ENCODE data around the gene LETM1.

Gene LETM1

DNA sequence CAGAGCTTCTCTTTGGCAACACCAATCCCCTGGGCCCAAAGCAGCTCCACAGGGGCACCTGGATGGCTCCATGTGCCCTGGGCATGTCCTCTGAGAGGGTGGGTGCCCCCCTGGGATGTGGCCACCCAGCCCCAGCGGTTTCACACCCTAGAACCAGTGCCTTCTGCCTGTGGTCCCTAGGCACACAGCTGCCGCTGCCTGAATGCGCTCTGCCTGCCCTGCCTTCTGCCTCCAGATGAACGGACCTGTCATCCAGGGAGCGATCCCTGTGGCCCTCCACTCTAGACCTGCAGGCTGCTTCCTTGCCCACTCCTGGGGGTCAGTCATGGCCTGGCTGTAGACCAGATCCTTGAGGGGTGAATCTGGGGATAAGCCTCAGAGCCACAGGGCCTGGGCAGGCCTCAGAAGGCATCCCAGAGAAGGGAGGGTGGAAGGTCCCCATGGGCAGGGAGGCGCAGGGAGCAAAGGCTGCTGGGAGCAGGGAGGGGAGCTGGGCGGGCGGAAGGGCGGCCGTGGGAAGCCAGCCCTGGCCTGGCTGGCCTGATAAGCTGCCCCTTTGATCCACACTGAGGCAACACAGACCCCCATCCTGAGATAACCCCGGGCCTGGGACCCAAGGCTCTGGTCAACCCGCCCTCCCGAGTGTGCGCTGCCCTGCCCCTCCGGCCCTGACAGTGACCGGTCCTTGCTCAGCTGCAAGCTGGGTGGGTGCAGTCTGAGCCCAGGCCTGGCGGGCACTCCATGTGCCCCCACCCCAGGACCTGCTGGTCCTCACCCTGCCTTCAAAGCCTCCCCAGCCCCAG, 71.0 kb downstream of the LETM1 start:
- Histone ChIP-seq H3K4me1 (ENCODE audit: control insufficient read depth, insufficient read depth, low read length, unreplicated experiment) (no peaks in the 10 kb centered on the region), H3K27me3 (ENCODE audit: insufficient read depth, low read length) (no peaks in the 10 kb centered on the region), H3K36me3 (ENCODE audit: insufficient read depth, low read length) (no peaks in the 10 kb centered on the region), H3K4me3 (ENCODE audit: low read depth, low read length) (no peak overlapping the region), H3K27ac (ENCODE audit: low read depth, low read length) (no peak overlapping the region), H3K79me2 (ENCODE audit: control insufficient read depth, insufficient read depth, low read length, unreplicated experiment) (no peaks in the 10 kb centered on the region), H2AFZ (ENCODE audit: low read length, unreplicated experiment) (no peak overlapping the region)

DNA sequence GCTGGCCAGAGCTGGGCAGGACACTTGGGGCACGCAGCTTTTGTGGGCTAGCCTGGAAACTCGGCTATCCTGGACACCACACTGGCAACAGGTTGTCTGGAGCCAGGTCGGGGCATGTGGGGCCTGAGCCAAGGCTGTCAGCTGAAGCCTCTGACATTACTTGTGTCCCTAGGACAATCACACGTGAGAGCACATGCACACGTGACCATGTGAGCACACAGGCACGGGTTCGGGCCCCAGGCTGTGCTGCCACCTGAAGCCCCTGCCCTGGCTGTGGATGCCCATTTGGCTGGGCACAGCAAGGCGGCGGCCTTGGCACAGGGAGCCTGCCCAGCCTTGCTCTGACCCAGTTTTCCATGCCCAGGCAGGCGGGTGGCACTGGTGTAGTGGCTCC, 71.6 kb downstream of the LETM1 start:
- Histone ChIP-seq H3K4me3 (ENCODE audit: low read depth, low read length) (no peak overlapping the region), H2AFZ (ENCODE audit: low read length, unreplicated experiment) (no peak overlapping the region), H3K4me1 (ENCODE audit: control insufficient read depth, insufficient read depth, low read length, unreplicated experiment) (no peaks in the 10 kb centered on the region), H3K27me3 (ENCODE audit: insufficient read depth, low read length) (no peaks in the 10 kb centered on the region), H3K27ac (ENCODE audit: low read depth, low read length) (no peak overlapping the region), H3K36me3 (ENCODE audit: insufficient read depth, low read length) (no peaks in the 10 kb centered on the region), H3K79me2 (ENCODE audit: control insufficient read depth, insufficient read depth, low read length, unreplicated experiment) (no peaks in the 10 kb centered on the region)

DNA sequence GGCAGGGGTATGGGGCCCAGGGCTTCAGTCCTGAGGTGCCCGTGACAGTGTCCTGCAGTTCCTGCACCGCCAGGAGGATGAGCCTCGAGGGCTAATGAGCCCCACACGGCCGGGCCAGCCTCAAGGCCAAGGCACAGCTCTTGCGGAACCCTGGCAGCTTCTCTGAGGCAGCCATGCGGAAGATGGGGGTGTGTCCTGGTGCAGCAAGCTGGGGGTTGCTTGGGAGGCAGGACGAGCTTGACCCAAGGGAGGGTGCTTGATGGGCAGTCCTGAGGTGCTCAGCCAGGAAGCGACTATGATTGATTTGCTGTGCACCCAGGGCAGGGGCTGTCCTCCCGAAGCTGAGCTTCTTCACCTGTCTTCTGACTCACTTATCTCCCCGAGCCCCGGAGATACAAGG, 72.0 kb downstream of the LETM1 start:
- H3K27me3 ChIP-seq (ENCODE audit: insufficient read depth, low read length): no peaks in the 10 kb centered on the region
- H3K27ac ChIP-seq (ENCODE audit: low read depth, low read length): no peak overlapping the region
- no peak overlapping the region for H2AFZ ChIP-seq (ENCODE audit: low read length, unreplicated experiment)
- no peaks in the 10 kb centered on the region for H3K36me3 ChIP-seq (ENCODE audit: insufficient read depth, low read length)
- H3K4me3 ChIP-seq (ENCODE audit: low read depth, low read length): no peak overlapping the region
- H3K79me2 ChIP-seq (ENCODE audit: control insufficient read depth, insufficient read depth, low read length, unreplicated experiment): no peaks in the 10 kb centered on the region
- no peaks in the 10 kb centered on the region for H3K4me1 ChIP-seq (ENCODE audit: control insufficient read depth, insufficient read depth, low read length, unreplicated experiment)

DNA sequence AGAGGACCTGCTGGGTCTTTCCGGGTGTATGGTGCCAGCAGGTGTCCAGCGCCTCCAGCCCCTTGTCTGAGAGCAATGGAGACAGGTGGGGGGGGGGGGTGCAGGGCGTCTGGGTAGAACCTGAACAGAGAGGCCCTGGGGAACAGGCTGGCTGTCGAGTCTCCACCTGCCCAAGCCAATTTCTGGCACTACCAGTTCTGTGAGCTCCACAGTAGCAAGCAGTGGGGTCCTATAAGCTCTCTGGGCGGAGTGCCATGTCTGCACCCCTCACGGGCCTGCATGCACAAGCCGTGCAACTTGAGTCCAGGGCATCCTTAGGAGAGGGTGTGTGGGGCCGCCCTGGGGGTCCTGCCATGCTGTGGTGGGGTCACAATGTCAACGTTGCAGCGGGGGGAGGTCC, 72.9 kb downstream of the LETM1 start:
- H3K27ac ChIP-seq (ENCODE audit: low read depth, low read length): no peak overlapping the region
- H3K4me3 ChIP-seq (ENCODE audit: low read depth, low read length): no peak overlapping the region
- no peaks in the 10 kb centered on the region for H3K4me1 ChIP-seq (ENCODE audit: control insufficient read depth, insufficient read depth, low read length, unreplicated experiment)
- H3K27me3 ChIP-seq (ENCODE audit: insufficient read depth, low read length): no peaks in the 10 kb centered on the region
- H3K79me2 ChIP-seq (ENCODE audit: control insufficient read depth, insufficient read depth, low read length, unreplicated experiment): no peaks in the 10 kb centered on the region
- no peak overlapping the region for H2AFZ ChIP-seq (ENCODE audit: low read length, unreplicated experiment)
- no peaks in the 10 kb centered on the region for H3K36me3 ChIP-seq (ENCODE audit: insufficient read depth, low read length)

DNA sequence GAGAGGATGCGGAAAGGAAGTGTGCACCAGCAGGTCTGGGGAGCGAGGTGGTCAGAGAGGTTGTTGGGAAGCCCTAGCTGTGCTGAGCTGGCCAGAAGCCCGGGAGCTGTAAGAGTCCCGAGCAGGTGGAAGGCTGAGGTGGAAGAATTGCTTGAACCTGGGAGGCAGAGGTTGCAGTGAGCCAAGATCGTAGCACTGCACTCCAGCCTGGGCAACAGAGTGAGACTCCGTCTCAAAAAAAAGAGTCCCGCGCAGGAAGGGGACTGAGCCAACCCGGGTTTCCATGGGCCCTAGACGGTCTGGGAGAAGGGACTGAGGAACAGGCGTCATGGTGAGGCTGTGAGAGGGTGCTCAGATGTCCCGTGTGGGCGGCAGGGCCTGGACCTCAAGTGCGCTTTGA, 75.5 kb downstream of the LETM1 start:
- Histone ChIP-seq H3K27me3 (ENCODE audit: insufficient read depth, low read length) (no peaks in the 10 kb centered on the region), H3K27ac (ENCODE audit: low read depth, low read length) (no peak overlapping the region), H3K4me3 (ENCODE audit: low read depth, low read length) (no peak overlapping the region), H2AFZ (ENCODE audit: low read length, unreplicated experiment) (no peak overlapping the region), H3K4me1 (ENCODE audit: control insufficient read depth, insufficient read depth, low read length, unreplicated experiment) (no peaks in the 10 kb centered on the region), H3K79me2 (ENCODE audit: control insufficient read depth, insufficient read depth, low read length, unreplicated experiment) (no peaks in the 10 kb centered on the region), H3K36me3 (ENCODE audit: insufficient read depth, low read length) (no peaks in the 10 kb centered on the region)

DNA sequence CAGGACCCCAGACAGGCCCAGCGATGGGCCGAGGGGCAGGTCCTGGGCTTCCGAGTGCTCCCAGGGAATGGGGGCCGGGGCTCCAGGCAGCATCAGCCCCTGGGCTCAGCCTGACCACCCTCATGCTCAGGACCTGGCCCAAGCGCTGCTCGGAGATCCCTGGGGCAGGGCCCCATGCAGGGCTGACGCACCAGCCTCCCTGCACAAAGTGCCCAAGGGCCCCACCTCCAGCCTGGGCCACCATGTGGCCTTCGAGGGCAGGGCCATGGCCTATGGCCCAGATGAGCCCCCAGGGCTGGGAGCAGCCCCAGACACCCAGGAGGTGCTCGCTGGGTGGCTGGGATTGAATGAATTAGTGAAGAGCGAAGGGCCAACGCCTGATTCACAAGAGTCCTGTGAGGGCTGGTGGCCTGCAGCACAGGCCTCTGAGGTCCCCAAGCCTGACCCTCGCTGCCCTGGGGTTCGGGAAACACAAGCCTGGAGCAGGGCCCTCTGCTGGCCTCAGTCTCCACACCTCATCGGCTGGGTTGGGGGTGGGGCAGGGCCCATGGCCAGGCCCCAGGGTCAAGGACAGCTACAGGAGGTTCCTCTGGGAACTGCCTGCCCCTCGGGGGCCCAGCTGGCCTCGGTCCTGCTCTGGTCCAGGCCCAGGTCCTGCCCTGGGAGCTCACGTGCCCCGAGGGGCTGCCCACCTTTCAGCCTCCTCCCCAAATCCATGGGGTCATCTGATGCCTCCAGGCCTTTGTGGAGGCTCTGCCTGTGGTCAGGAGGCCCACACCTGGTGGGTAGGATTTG, 76.2 kb downstream of the LETM1 start:
- no peak overlapping the region for H3K4me3 ChIP-seq (ENCODE audit: low read depth, low read length)
- no peaks in the 10 kb centered on the region for H3K4me1 ChIP-seq (ENCODE audit: control insufficient read depth, insufficient read depth, low read length, unreplicated experiment)
- H3K27me3 ChIP-seq (ENCODE audit: insufficient read depth, low read length): no peaks in the 10 kb centered on the region
- no peak overlapping the region for H2AFZ ChIP-seq (ENCODE audit: low read length, unreplicated experiment)
- no peaks in the 10 kb centered on the region for H3K36me3 ChIP-seq (ENCODE audit: insufficient read depth, low read length)
- no peaks in the 10 kb centered on the region for H3K79me2 ChIP-seq (ENCODE audit: control insufficient read depth, insufficient read depth, low read length, unreplicated experiment)
- H3K27ac ChIP-seq (ENCODE audit: low read depth, low read length): no peak overlapping the region

DNA sequence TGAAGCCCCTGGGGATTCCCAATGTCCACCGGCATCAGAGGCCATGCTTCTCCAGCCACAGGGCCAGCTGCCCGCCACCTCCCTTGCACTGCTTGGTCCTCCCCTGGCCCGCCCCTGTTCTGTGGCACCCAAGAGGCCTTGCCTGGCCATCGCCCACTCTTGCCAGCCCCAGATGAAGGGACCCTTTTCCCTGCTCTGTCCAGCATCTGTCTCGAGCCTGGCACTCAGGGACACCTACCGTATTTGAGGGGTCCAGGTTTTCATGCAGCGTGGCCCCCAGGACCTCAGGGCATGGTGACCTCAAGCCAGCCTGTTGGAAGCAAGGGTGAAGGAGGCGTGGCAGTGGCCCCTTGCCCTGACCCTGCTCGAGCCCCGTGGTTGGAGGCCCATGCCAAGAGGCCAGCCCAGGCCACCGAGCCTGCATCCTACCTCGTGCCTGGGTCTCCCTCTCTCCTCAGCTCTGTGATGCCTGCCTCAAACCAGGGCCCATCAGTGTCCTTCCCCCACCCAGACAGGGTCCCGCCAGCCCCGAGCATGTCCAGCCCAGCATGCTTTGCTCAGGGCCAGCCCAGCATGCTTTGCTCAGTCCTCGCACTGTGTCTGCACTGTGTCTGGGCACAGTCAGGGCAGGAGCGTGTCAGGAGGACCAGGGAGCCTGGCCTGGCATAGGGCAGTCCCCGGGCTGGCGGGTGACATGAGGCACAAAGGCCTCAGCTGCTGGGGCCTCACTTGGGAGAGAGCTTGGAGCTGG, 77.1 kb downstream of the LETM1 start:
- Histone ChIP-seq H3K79me2 (ENCODE audit: control insufficient read depth, insufficient read depth, low read length, unreplicated experiment) (no peaks in the 10 kb centered on the region), H3K4me3 (ENCODE audit: low read depth, low read length) (no peak overlapping the region), H3K27me3 (ENCODE audit: insufficient read depth, low read length) (no peaks in the 10 kb centered on the region), H3K36me3 (ENCODE audit: insufficient read depth, low read length) (no peaks in the 10 kb centered on the region), H2AFZ (ENCODE audit: low read length, unreplicated experiment) (no peak overlapping the region), H3K4me1 (ENCODE audit: control insufficient read depth, insufficient read depth, low read length, unreplicated experiment) (no peaks in the 10 kb centered on the region), H3K27ac (ENCODE audit: low read depth, low read length) (no peak overlapping the region)

DNA sequence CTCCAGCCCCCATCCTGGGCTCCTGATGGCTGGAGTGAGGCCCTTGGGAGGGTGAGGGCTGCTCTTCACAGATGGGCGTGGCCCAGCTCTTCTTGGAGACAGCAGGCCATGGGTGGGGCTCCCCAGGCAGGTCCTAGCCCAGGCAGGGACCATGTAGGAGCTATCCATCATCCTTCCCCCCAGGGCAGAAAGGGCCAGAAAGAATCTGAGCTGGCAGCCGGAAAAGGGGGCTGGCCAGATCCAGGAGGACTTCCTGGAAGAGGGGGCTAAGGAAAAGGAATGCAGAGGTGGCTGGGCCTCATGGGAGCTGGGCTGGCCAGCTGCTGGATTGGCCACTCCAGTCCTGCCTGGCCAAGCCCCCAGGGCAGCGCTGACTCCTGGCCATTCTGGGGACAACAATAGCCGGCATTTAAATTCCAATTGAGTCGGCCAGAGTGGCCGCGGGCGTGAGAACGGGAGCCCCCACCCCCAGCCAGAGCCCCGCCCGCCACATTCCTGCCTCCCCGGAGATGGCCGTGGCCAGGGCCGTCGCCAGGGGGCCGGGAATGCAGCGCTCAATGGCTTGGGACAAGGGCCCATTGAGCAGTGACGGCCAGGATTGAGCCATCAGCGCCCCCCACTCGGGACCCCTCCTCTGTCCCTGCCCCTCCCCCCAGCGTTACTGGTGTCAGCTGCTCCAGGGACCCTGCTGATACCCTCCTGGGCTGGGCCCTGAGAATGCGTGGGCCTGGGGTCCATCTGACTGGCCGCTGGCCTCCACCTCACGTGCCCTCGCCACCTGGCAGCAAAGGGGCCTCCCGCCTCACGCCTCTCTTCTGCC, 77.9 kb downstream of the LETM1 start:
- Histone ChIP-seq H3K79me2 (ENCODE audit: control insufficient read depth, insufficient read depth, low read length, unreplicated experiment) (no peaks in the 10 kb centered on the region), H3K27me3 (ENCODE audit: insufficient read depth, low read length) (no peaks in the 10 kb centered on the region), H3K4me1 (ENCODE audit: control insufficient read depth, insufficient read depth, low read length, unreplicated experiment) (no peaks in the 10 kb centered on the region), H3K4me3 (ENCODE audit: low read depth, low read length) (no peak overlapping the region), H2AFZ (ENCODE audit: low read length, unreplicated experiment) (no peak overlapping the region), H3K36me3 (ENCODE audit: insufficient read depth, low read length) (no peaks in the 10 kb centered on the region), H3K27ac (ENCODE audit: low read depth, low read length) (no peak overlapping the region)

DNA sequence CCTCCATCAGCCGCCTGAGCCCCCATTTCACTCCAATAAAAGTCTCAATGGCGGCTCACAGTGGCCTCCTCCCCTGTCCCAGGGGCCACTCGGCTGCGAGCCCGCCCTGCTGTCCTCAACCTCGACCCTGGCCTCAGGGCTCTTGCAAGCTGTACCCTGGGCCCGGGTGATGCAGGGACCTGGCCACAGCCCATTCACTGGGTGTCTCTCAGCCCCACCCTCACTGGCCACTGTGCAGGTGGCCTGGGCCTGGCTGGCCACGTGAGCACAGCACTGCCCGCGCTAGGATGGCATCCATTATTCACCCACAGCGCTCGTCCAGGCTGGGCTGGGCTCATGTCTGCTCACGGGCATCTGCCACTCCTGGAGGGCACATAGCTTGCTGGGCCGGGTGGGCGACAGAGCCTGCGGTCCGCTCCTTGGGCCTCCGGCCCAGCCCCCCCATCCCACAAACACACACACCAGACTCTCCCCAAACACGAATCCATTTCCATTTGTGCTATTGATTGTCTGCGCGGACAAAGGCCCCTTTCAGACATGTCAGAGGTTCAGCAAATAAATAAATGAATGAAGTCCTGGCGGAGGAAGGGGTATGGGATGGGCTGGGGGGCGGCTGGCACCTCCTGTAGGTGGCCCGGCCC, 79.3 kb downstream of the LETM1 start:
- Histone ChIP-seq H3K27ac (ENCODE audit: low read depth, low read length) (no peak overlapping the region), H3K36me3 (ENCODE audit: insufficient read depth, low read length) (no peaks in the 10 kb centered on the region), H2AFZ (ENCODE audit: low read length, unreplicated experiment) (no peak overlapping the region), H3K27me3 (ENCODE audit: insufficient read depth, low read length) (no peaks in the 10 kb centered on the region), H3K79me2 (ENCODE audit: control insufficient read depth, insufficient read depth, low read length, unreplicated experiment) (no peaks in the 10 kb centered on the region), H3K4me3 (ENCODE audit: low read depth, low read length) (no peak overlapping the region), H3K4me1 (ENCODE audit: control insufficient read depth, insufficient read depth, low read length, unreplicated experiment) (no peaks in the 10 kb centered on the region)
